Upper lobe of right lung (tissue), 1 donor: Measurements from ENCODE around the gene NDUFV2. TPM values are rescaled to one million over a fixed set of nuclear protein-coding genes. Genes with fewer than 3 reads are reported as not detected.
"Not testable (repeated sequence)": the region's sequence is repeated elsewhere in the genome, so short reads cannot be mapped to it uniquely, and the experiment has no call there.

Experiments used
- ATAC-seq: fragments of 200-7000 bp; cut with Tn5 transposase; one replicate; pipeline ENCODE4 v1.9.1; 2020; ENCODE audit warnings: mild to moderate bottlenecking, moderate library complexity
- DNase-seq: peaks from one replicate; pipeline ENCODE4 v3.0.0-alpha.2; 2020
- H3K27ac ChIP-seq: fragments of 200-600 bp; one replicate; pipeline ENCODE4 v1.8.0; 2022
- H3K27me3 ChIP-seq: fragments of 200-600 bp; one replicate; pipeline ENCODE4 v1.8.0; 2022; ENCODE audit warnings: mild to moderate bottlenecking
- H3K36me3 ChIP-seq: fragments of 200-600 bp; one replicate; pipeline ENCODE4 v1.8.0; 2022
- H3K4me1 ChIP-seq: fragments of 200-600 bp; one replicate; pipeline ENCODE4 v1.8.0; 2022
- H3K4me3 ChIP-seq: fragments of 200-600 bp; one replicate; pipeline ENCODE4 v1.8.0; 2022; ENCODE audit warnings: mild to moderate bottlenecking
- H3K9me3 ChIP-seq: fragments of 200-600 bp; one replicate; pipeline ENCODE4 v1.8.0; 2022
- intact Hi-C: fragments of 100-400 bp; cut with DNase I; formaldehyde crosslinking; loops from one replicate; pipeline ENCODE4 v1.11.0; 2022
- total RNA-seq: library from RNA; stranded (reverse); fragmentation: NEBNext Ultra II Directional; extraction: Animal tissue kit (Norgen Biotek cat#: 25700); gene quantifications from one replicate; pipeline ENCODE4 v1.2.1, GENCODE V29; 2021
- TF ChIP-seq, protein P1 (sequence below): fragments of 200-600 bp; IDR thresholded peaks from one replicate; pipeline ENCODE4 v1.8.0; 2022; ENCODE audit warnings: antibody characterized with exemption
- donor health status: DM: no; HTN: yes; CAD: no; lungs with severe emphysema.

Gene NDUFV2
- total RNA-seq, 1 donor from 2014 or later, result 106 TPM

DNA sequence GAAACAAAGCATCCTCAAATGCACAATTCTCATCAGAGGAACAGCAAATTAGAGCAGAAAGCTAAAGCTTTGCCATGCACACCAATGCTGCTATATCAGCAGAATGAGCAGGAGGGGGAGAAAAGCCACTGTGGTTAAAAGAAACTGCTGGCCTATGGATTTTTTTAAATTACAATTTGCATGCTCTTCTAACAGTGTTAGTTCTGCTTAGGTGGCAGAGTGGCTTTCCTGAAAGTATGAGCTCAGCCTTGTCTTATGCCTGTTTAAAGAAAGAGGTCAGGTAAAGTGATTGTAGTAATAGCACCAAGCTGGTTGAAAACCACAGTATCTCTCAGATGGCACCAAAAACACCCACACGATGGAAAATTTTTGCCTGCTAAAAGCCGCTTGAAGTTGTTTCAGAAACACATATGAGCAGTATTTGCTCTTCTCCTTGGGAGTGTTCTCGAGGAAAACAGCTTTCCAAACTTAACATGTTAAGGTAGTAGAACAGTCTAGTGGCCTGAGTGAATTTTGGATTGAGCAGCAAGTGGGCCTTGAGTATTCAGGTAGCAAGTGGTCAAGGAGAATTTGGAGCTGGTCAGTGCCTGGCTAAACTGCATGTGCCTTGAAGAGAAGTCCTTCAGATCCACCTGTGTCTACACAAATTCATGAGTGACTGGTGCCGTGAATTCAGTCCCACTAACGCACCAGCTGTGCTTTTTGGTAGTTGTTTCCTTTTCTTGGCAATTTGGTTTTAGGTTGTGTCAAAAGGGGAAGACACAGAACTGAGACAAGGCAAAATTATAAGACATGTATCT is 19.6 kb upstream of the NDUFV2 start:
- Histone ChIP-seq H3K4me3 (no peak overlapping the region), H3K27me3 (no peaks in the 10 kb centered on the region), H3K4me1 (peaks cover 11% of the 10 kb centered on the region), H3K36me3 (no peaks in the 10 kb centered on the region), H3K9me3 (no peaks in the 10 kb centered on the region), H3K27ac (peak overlapping the region; percentile 2)
- DNase-seq (no peak), ATAC-seq (peak; percentile 63)
- intact Hi-C loops, result no loop called here
- TF ChIP-seq, protein P1, sequence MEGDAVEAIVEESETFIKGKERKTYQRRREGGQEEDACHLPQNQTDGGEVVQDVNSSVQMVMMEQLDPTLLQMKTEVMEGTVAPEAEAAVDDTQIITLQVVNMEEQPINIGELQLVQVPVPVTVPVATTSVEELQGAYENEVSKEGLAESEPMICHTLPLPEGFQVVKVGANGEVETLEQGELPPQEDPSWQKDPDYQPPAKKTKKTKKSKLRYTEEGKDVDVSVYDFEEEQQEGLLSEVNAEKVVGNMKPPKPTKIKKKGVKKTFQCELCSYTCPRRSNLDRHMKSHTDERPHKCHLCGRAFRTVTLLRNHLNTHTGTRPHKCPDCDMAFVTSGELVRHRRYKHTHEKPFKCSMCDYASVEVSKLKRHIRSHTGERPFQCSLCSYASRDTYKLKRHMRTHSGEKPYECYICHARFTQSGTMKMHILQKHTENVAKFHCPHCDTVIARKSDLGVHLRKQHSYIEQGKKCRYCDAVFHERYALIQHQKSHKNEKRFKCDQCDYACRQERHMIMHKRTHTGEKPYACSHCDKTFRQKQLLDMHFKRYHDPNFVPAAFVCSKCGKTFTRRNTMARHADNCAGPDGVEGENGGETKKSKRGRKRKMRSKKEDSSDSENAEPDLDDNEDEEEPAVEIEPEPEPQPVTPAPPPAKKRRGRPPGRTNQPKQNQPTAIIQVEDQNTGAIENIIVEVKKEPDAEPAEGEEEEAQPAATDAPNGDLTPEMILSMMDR, result no peak

DNA sequence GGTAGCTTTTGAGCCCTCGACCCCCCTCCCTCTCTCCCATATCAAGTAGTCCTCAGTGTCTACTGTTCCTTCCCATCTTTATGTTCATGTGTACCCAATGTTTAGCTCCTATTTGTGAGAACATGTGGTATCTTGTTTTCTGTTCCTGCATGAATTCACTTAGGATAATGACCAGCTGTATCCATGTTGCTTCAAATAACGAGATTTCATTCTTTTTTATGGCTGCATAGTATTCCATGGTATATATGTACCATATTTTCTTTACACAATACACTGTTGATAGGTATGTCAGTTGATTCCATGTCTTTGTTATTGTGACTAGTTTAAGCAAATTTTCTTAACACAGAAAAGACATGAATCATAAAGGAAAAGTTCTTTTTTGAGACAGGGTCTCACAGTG is 16.5 kb upstream of the NDUFV2 start:
- Histone ChIP-seq H3K27ac (no peak overlapping the region), H3K36me3 (no peaks in the 10 kb centered on the region), H3K4me1 (peaks cover 11% of the 10 kb centered on the region), H3K4me3 (no peak overlapping the region), H3K9me3 (no peaks in the 10 kb centered on the region), H3K27me3 (no peaks in the 10 kb centered on the region)
- DNase-seq (no peak), ATAC-seq (no peak)
- TF ChIP-seq, protein P1, result no peak
- intact Hi-C loops, result no loop called here

DNA sequence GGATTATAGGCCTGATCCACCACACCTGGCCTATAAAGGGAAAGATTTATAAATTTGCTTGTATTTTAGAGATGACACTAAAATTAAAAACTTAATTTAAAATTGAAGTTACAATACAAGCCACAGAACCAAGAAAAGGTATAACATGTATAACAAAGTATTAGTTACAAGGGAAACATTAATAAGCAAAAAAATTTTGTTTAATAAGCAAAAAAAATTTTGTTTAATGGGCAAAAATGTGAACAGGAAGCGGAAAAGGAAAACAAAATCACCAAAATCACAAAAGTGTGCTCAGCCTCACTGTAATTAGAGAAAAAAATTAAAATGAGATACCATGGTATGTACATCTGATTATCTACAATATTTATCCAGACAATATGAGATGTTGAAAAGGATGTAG is 15.9 kb upstream of the NDUFV2 start:
- H3K9me3 ChIP-seq, result no peaks in the 10 kb centered on the region
- H3K4me1 ChIP-seq, result peaks cover 11% of the 10 kb centered on the region
- no peak overlapping the region for H3K4me3 ChIP-seq
- no peaks in the 10 kb centered on the region for H3K27me3 ChIP-seq
- TF ChIP-seq, protein P1, result no peak
- H3K36me3 ChIP-seq, result no peaks in the 10 kb centered on the region
- no peak overlapping the region for H3K27ac ChIP-seq
- ATAC-seq, result no peak
- intact Hi-C loops, result no loop called here
- DNase-seq, result no peak

DNA sequence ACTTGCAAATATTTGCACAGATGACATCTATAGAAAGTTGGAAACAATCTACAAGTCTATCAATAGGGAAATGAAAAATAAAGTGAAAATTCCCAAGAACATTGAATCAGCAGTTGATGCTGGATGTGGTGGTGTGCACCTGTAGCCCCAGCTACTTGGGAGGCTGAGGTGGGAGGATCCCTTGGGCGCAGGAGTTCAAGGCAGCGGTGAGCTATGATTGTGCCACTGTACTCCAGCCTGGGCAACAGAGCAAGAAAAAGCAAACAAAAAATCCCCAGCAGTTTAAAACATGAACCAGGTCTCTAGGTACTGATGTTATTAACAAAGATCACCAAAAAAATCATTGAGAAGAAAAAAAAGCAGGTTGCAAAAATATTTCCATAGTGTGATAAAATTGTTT is 15.4 kb upstream of the NDUFV2 start:
- Histone ChIP-seq H3K9me3 (no peaks in the 10 kb centered on the region), H3K27me3 (no peaks in the 10 kb centered on the region), H3K36me3 (no peaks in the 10 kb centered on the region), H3K4me3 (no peak overlapping the region), H3K27ac (no peak overlapping the region), H3K4me1 (peaks cover 11% of the 10 kb centered on the region)
- DNase-seq, result no peak
- intact Hi-C loops, result no loop called here
- ATAC-seq, result no peak
- TF ChIP-seq, protein P1, result no peak

DNA sequence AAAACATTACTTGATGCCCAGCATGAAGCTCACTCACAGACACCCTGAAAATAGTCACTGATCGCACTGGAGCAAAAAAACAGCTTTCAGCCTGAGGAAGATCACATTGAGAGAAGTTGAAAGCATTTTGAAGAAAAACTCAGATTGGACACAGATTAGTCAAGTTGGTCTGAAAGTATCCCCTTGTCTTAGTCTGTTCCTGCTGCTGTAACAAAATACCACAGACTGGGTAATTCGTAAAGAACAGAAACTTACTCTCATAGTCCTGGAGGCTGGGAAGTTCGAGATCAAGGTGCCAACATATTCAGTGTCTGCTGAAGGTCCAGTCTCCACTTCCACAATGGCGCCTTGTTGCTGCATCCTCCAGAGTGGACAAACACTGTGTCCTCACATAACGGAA is 14.2 kb upstream of the NDUFV2 start:
- intact Hi-C loops, result no loop called here

DNA sequence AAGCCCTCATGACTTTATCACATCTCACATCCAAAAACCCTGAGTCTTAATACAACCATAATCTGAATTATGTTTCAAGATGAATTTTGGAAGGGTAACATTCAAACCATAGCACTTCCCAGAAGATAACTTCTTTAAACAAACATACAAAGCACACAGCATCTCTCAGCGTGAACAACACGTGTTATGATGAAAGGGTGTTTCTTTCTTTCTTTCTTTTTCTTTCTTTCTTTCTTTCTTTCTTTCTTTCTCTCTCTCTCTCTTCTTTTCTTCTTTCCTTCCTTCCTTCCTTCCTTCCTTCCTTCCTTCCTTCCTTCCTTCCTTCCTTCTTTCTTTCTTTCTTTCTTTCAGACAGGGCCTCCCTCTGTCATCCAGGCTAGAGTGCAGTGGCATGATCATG is 13.8 kb upstream of the NDUFV2 start:
- H3K27me3 ChIP-seq, H3K4me1 ChIP-seq, intact Hi-C loops, H3K27ac ChIP-seq, DNase-seq, H3K36me3 ChIP-seq, H3K9me3 ChIP-seq, H3K4me3 ChIP-seq, ATAC-seq: not testable (repeated sequence)

More for the DNA sequence above, 14.2 kb upstream of the NDUFV2 start:
- H3K27me3 ChIP-seq, result no peaks in the 10 kb centered on the region
- H3K27ac ChIP-seq, result no peak overlapping the region
- peaks cover 7% of the 10 kb centered on the region for H3K4me1 ChIP-seq
- no peaks in the 10 kb centered on the region for H3K9me3 ChIP-seq
- no peaks in the 10 kb centered on the region for H3K36me3 ChIP-seq
- ATAC-seq (no peak), DNase-seq (no peak)
- TF ChIP-seq, protein P1, result no peak
- H3K4me3 ChIP-seq, result no peak overlapping the region
